ENCODE measurements around the gene RUNX2.

Gene RUNX2

GRCh38 chr6:45483501-45483900 is 155.4 kb downstream of the RUNX2 start:
- no peak for DNase-seq (ENCODE audit: low spot score)

- no peak for DNase-seq (ENCODE audit: low spot score)
Measured at GRCh38 chr6:45486736-45487135, 158.6 kb downstream of the RUNX2 start.

GRCh38 chr6:45487645-45488044 is 159.5 kb downstream of the RUNX2 start:
- no peak for DNase-seq (ENCODE audit: low spot score)

GRCh38 chr6:45488269-45488668 is 160.1 kb downstream of the RUNX2 start:
- no peak for DNase-seq (ENCODE audit: low spot score)

- no peak for DNase-seq (ENCODE audit: low spot score)
Measured at GRCh38 chr6:45488889-45489288, 160.8 kb downstream of the RUNX2 start.

GRCh38 chr6:45491048-45491735 is 163.1 kb downstream of the RUNX2 start:
- DNase-seq (ENCODE audit: low spot score), result no peak

GRCh38 chr6:45491874-45492273 is 163.7 kb downstream of the RUNX2 start:
- no peak for DNase-seq (ENCODE audit: low spot score)

GRCh38 chr6:45493761-45494160 is 165.6 kb downstream of the RUNX2 start:
- no peak for DNase-seq (ENCODE audit: low spot score)

- no peak for DNase-seq (ENCODE audit: low spot score)
Measured at GRCh38 chr6:45494416-45495135, 166.4 kb downstream of the RUNX2 start.

- peak; percentile 38 for DNase-seq (ENCODE audit: low spot score)
Measured at GRCh38 chr6:45495429-45496084, 167.4 kb downstream of the RUNX2 start.

GRCh38 chr6:45496085-45496433 is 167.9 kb downstream of the RUNX2 start:
- DNase-seq (ENCODE audit: low spot score), result no peak

- DNase-seq (ENCODE audit: low spot score), result no peak
Measured at GRCh38 chr6:45498591-45498990, 170.5 kb downstream of the RUNX2 start.

- DNase-seq (ENCODE audit: low spot score), result no peak
Measured at GRCh38 chr6:45500924-45501816, 173.0 kb downstream of the RUNX2 start.

- no peak for DNase-seq (ENCODE audit: low spot score)
Measured at GRCh38 chr6:45502456-45502855, 174.3 kb downstream of the RUNX2 start.

- DNase-seq (ENCODE audit: low spot score), result no peak
Measured at GRCh38 chr6:45504947-45505346, 176.8 kb downstream of the RUNX2 start.

GRCh38 chr6:45505470-45505869 is 177.3 kb downstream of the RUNX2 start:
- no peak for DNase-seq (ENCODE audit: low spot score)

GRCh38 chr6:45507186-45507585 is 179.1 kb downstream of the RUNX2 start:
- no peak for DNase-seq (ENCODE audit: low spot score)

- no peak for DNase-seq (ENCODE audit: low spot score)
Measured at GRCh38 chr6:45509426-45509825, 181.3 kb downstream of the RUNX2 start.

GRCh38 chr6:45512717-45513116 is 184.6 kb downstream of the RUNX2 start:
- no peak for DNase-seq (ENCODE audit: low spot score)

GRCh38 chr6:45513213-45513618 is 185.1 kb downstream of the RUNX2 start:
- DNase-seq (ENCODE audit: low spot score), result no peak

GRCh38 chr6:45513843-45514242 is 185.7 kb downstream of the RUNX2 start:
- no peak for DNase-seq (ENCODE audit: low spot score)

All from Ammon's horn (tissue), 1 donor.